ENCODE results near the gene SPATA1. TPM values are rescaled to one million over a fixed set of nuclear protein-coding genes. Genes with fewer than 3 reads are reported as not detected.

The SPATA1 gene
- polyA plus RNA-seq, 3 donors = 0.40 to 1.9 (median 0.43) TPM

DNA sequence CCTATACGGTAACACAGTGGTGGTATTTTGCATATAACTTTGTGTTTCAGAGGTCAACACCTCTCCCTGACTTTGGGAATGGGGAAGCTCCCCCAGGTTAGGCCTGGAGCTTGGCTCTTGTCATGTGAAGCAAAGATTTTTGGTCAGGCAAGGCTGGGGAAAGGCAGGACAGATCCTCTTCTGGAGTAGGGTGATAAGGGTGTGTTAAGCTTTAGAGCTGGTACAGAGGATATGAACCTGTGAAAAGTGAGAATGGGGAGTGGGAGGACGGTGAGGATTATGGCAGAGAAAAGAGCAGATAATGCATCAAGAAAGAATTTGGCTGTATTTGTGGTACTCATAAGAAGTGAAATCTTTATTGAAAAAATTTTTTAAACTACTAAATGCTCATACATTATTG is 24.9 kb upstream of the SPATA1 start:
- peaks cover 18 to 30% of the 10 kb centered on the region in 2 donors for H3K4me1 ChIP-seq (ENCODE audit: control insufficient read depth in 1 of 2, insufficient read depth in 2 of 2, low read length in 2 of 2)
- H3K36me3 ChIP-seq (replicated peaks in 1 of 2; ENCODE audit: control insufficient read depth in 1 of 2, insufficient read depth in 2 of 2, low read length in 2 of 2) = peaks cover 24 to 49% of the 10 kb centered on the region in 2 donors
- H3K9ac ChIP-seq (ENCODE audit: insufficient read depth, low read length, poor library complexity, severe bottlenecking) = no peak overlapping the region
- no peak overlapping the region for H3K27ac ChIP-seq (ENCODE audit: low read depth in 1 of 2, low read length in 2 of 2)
- Mint-ChIP-seq H3K4me3 (no peak overlapping the region), H3K27ac (no peak overlapping the region), H3K27me3 (ENCODE audit: low read depth in 3 of 3) (peaks cover 3 to 18% (median 7%) of the 10 kb centered on the region in 3 donors), H3K36me3 (peaks cover 51 to 52% of the 10 kb centered on the region in 2 donors), H3K9me3 (peaks cover 9 to 20% (median 13%) of the 10 kb centered on the region in 7 donors), H3K4me1 (peaks cover 37% of the 10 kb centered on the region)
- no peaks in the 10 kb centered on the region for H3K9me3 ChIP-seq (replicated peaks in 1 of 2; ENCODE audit: control insufficient read depth in 1 of 2, insufficient read depth in 1 of 2, low read length in 2 of 2)
- no peak overlapping the region for H3K4me2 ChIP-seq (replicated peaks; ENCODE audit: extremely low read depth, low read length, poor library complexity, severe bottlenecking)
- no CpG with 5 or more reads among the region's 2 CpGs for WGBS (ENCODE audit: insufficient coverage)
- TF ChIP-seq, protein P1, sequence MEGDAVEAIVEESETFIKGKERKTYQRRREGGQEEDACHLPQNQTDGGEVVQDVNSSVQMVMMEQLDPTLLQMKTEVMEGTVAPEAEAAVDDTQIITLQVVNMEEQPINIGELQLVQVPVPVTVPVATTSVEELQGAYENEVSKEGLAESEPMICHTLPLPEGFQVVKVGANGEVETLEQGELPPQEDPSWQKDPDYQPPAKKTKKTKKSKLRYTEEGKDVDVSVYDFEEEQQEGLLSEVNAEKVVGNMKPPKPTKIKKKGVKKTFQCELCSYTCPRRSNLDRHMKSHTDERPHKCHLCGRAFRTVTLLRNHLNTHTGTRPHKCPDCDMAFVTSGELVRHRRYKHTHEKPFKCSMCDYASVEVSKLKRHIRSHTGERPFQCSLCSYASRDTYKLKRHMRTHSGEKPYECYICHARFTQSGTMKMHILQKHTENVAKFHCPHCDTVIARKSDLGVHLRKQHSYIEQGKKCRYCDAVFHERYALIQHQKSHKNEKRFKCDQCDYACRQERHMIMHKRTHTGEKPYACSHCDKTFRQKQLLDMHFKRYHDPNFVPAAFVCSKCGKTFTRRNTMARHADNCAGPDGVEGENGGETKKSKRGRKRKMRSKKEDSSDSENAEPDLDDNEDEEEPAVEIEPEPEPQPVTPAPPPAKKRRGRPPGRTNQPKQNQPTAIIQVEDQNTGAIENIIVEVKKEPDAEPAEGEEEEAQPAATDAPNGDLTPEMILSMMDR (IDR thresholded peaks at IDR 0.05) = no peak
- no peak overlapping the region for H3K4me3 ChIP-seq (replicated peaks in 1 of 3; ENCODE audit: low read depth in 2 of 3, low read length in 3 of 3)
- peaks cover 28% of the 10 kb centered on the region for H4K20me1 ChIP-seq (ENCODE audit: insufficient read depth, low read length)
- intact Hi-C loops (cut with micrococcal nuclease) = no loop called here
- no peak for DNase-seq
- H3K79me2 ChIP-seq (ENCODE audit: insufficient read depth, low read length) = peaks cover 73% of the 10 kb centered on the region
- H3K27me3 ChIP-seq (ENCODE audit: control insufficient read depth in 2 of 2, insufficient read depth in 2 of 2, low read length in 2 of 2) = peaks cover 5 to 6% of the 10 kb centered on the region in 2 donors
- no peak overlapping the region for H2AFZ ChIP-seq (ENCODE audit: insufficient read depth, low read depth, low read length, poor library complexity, severe bottlenecking)

- H3K27me3 Mint-ChIP-seq (ENCODE audit: low read depth in 3 of 3) = peaks cover 0 to 1% (median 0%) of the 10 kb centered on the region in 3 donors
- H3K79me2 ChIP-seq (ENCODE audit: insufficient read depth, low read length) = peaks cover 62% of the 10 kb centered on the region
- H3K4me1 Mint-ChIP-seq = peaks cover 25% of the 10 kb centered on the region
- peaks cover 32% of the 10 kb centered on the region for H4K20me1 ChIP-seq (ENCODE audit: insufficient read depth, low read length)
- H3K4me3 Mint-ChIP-seq = no peak overlapping the region
- H3K4me3 ChIP-seq (replicated peaks in 1 of 3; ENCODE audit: low read depth in 2 of 3, low read length in 3 of 3) = no peak overlapping the region
- intact Hi-C loops (cut with micrococcal nuclease) = no loop called here
- WGBS (ENCODE audit: insufficient coverage) = no CpG with 5 or more reads among the region's 3 CpGs
- H3K4me2 ChIP-seq (replicated peaks; ENCODE audit: extremely low read depth, low read length, poor library complexity, severe bottlenecking) = no peak overlapping the region
- no peaks in the 10 kb centered on the region for H3K27me3 ChIP-seq (ENCODE audit: control insufficient read depth in 2 of 2, insufficient read depth in 2 of 2, low read length in 2 of 2)
- no peak for DNase-seq
- H3K9me3 Mint-ChIP-seq = peaks cover 0 to 2% (median 0%) of the 10 kb centered on the region in 7 donors
- H3K9me3 ChIP-seq (replicated peaks in 1 of 2; ENCODE audit: control insufficient read depth in 1 of 2, insufficient read depth in 1 of 2, low read length in 2 of 2) = no peaks in the 10 kb centered on the region
- H3K4me1 ChIP-seq (ENCODE audit: control insufficient read depth in 1 of 2, insufficient read depth in 2 of 2, low read length in 2 of 2) = peaks cover 4 to 19% of the 10 kb centered on the region in 2 donors
- H3K36me3 ChIP-seq (replicated peaks in 1 of 2; ENCODE audit: control insufficient read depth in 1 of 2, insufficient read depth in 2 of 2, low read length in 2 of 2) = peaks cover 55 to 70% of the 10 kb centered on the region in 2 donors
- peaks cover 71 to 73% of the 10 kb centered on the region in 2 donors for H3K36me3 Mint-ChIP-seq
- TF ChIP-seq, protein P1 (IDR thresholded peaks at IDR 0.05) = no peak
- H2AFZ ChIP-seq (ENCODE audit: insufficient read depth, low read depth, low read length, poor library complexity, severe bottlenecking) = no peak overlapping the region
- H3K27ac Mint-ChIP-seq = peak overlapping the region in 1 of 7 donors; percentile 13
- no peak overlapping the region for H3K27ac ChIP-seq (ENCODE audit: low read depth in 1 of 2, low read length in 2 of 2)
- H3K9ac ChIP-seq (ENCODE audit: insufficient read depth, low read length, poor library complexity, severe bottlenecking) = no peak overlapping the region
These were observed 18.1 kb upstream of the SPATA1 start for GRCh38 chr1:84488107-84488506.
